ENCODE measurements around the gene RAMACL.

RAMACL gene

DNA sequence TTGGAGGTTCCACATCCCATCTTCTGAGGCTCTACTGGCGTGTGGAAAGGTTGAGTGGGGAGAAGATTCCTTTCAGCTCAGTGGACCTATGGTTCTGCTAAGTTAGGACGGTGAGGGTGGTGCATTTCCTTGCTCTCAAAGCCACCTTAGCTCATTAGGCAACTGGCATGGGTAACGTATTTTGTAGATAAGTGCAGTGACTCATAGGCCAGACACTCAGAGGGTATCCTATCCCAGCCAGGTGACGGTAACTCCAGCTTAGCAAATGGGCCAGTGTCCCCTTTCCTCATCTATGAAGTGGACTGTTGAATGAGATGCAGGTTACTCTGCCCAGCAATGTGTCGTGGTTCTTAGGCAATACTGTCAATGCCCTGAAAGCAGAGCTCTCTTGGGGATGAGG is 36.8 kb upstream of the RAMACL start:
- no peak for DNase-seq (ENCODE audit: low spot score)
- in situ Hi-C loops (cut with MboI; ENCODE audit: low pct_unique_long_range_greater_than_20kb, low sequenced_read_pairs, unreplicated experiment): no loop called here
- TF ChIP-seq, protein P1, sequence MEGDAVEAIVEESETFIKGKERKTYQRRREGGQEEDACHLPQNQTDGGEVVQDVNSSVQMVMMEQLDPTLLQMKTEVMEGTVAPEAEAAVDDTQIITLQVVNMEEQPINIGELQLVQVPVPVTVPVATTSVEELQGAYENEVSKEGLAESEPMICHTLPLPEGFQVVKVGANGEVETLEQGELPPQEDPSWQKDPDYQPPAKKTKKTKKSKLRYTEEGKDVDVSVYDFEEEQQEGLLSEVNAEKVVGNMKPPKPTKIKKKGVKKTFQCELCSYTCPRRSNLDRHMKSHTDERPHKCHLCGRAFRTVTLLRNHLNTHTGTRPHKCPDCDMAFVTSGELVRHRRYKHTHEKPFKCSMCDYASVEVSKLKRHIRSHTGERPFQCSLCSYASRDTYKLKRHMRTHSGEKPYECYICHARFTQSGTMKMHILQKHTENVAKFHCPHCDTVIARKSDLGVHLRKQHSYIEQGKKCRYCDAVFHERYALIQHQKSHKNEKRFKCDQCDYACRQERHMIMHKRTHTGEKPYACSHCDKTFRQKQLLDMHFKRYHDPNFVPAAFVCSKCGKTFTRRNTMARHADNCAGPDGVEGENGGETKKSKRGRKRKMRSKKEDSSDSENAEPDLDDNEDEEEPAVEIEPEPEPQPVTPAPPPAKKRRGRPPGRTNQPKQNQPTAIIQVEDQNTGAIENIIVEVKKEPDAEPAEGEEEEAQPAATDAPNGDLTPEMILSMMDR (IDR thresholded peaks at IDR 0.05; ENCODE audit: extremely low read depth, insufficient read depth, missing control alignments): no peak

DNA sequence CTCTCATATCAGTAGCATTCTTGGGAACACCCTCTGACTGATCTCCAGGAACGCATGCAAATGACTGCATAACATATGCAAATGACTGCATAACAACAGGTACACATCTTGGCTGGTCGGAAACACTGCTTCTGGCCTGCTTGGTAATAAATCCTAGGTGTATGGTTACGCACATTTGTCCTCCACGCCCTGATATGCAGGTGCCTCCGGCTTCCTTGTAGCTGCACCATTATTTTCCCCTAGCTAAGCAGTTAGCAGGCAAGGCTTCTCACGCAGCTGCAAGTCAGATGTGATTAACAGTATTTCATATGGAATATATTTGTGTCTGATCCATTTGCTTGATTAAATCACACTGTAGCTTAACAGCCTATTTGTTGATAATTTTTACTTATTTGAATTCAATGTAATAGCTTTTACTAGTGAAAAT is 34.6 kb upstream of the RAMACL start:
- in situ Hi-C loops (cut with MboI; ENCODE audit: low pct_unique_long_range_greater_than_20kb, low sequenced_read_pairs, unreplicated experiment): no loop called here
- DNase-seq (ENCODE audit: low spot score): no peak
- TF ChIP-seq, protein P1 (IDR thresholded peaks at IDR 0.05; ENCODE audit: extremely low read depth, insufficient read depth, missing control alignments): no peak

DNA sequence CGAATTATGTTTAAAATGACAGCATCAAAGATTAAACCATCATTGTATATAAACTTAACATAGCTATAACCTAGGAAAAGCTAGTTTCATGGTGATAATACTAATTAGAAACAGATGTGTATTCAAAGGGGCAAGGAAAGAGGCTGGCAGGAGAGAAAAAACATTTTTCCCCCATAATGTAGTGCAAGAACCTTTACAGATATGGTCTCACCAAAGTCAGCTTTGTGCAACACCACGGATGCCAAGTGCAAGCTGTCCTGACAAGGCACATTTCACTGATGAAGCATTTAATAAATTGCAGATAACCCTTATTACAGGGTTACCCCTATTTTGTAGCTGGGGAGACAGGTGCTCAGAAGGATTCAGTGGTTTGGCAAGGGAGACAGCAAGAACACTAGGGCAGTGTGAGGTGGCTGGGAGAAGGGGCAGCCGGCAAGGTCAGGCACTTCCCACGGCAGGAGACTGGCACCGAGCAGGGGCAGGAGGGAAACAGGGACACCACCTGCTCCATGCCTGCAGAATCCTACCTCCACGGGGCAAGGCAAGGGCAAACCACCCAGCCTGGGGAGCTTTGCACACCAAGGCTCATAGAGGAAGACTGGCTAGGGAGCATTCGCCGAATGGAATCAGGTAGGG is 34.1 kb upstream of the RAMACL start:
- in situ Hi-C loops (cut with MboI; ENCODE audit: low pct_unique_long_range_greater_than_20kb, low sequenced_read_pairs, unreplicated experiment): no loop called here

DNA sequence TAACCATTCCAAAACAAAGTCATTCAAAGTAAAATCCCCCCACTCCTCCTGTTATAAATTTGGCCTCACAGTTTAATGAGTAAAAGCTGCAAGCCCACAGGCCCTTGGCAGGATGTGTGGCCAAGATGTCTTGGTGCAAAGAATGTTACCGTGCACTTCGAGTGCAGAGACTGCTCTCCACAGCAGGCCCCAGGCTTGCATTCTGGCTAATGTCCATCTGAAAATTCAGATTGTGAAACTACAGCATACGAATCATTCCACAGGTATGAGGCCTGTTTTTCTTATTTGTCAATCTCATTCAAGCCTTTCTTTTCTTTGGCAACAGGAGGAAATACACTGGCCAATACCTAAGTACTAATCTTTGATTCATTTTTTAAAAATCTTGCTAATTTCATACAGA is 33.4 kb upstream of the RAMACL start:
- TF ChIP-seq, protein P1 (IDR thresholded peaks at IDR 0.05; ENCODE audit: extremely low read depth, insufficient read depth, missing control alignments): no peak
- in situ Hi-C loops (cut with MboI; ENCODE audit: low pct_unique_long_range_greater_than_20kb, low sequenced_read_pairs, unreplicated experiment): no loop called here
- no peak for DNase-seq (ENCODE audit: low spot score)

More for the DNA sequence above, 34.1 kb upstream of the RAMACL start:
- DNase-seq (ENCODE audit: low spot score): no peak
- TF ChIP-seq, protein P1 (IDR thresholded peaks at IDR 0.05; ENCODE audit: extremely low read depth, insufficient read depth, missing control alignments): no peak

DNA sequence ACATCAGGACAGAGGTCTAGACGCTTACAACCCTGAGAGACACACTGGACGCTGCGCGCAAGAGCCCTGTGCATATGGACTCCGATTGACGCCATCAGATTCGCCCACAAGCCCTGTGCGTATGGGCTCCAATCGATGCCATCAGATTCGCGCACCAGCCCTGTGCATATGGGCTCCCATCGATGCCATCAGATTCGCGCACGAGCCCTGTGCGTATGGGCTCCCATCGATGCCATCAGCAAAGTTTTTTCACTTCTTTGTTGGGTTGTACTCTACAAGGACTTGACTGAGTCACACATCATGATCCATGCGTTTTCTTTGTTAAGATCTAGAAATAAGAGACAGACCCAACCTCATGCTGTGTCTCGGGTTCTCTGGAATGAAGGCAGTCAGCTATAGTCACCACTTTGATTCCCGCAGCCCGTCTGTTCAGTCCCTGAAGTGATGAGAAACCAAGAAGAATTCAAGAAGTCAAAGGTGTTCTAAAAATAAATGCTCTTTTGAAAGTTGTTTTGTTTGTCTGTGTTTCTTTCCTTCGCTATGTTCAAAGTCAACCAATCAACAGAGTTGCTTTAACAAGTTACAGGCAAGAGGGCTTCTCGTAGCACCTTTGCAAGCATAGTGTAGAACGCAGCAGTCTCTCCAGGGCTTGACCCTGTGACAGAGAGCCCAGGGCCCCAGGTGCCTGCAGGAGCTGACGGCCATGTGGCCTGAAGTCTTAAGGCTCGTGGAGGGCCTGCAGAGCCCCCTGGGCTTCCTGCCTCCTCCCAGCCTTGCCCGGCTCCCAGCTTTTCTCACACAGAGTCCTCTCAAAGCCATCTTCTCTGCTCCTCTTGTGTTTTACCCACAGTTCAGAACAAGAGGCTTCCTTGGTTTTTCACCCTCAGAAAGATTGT is 32.6 kb upstream of the RAMACL start:
- DNase-seq (ENCODE audit: low spot score): no peak

DNA sequence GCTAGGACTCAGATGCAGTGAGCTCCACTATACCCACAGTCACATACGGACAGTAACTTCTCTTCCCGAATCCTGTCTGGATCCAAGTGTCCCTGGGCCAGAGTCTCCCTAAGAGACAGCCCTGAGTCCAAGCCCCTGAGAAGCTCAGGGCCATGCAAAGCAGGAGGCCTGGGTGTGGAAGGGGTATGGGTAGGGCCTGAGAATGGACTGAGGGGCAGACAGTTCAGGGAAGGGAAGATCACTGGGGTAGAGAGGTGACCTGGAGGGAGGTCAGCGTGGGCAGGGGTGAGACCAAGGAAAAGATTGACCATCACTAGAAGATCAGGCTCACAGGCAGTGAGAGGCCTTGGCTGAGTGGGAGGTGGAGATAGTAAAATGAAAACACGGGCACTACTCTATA is 31.8 kb upstream of the RAMACL start:
- DNase-seq (ENCODE audit: low spot score): no peak
- TF ChIP-seq, protein P1 (IDR thresholded peaks at IDR 0.05; ENCODE audit: extremely low read depth, insufficient read depth, missing control alignments): no peak
- in situ Hi-C loops (cut with MboI; ENCODE audit: low pct_unique_long_range_greater_than_20kb, low sequenced_read_pairs, unreplicated experiment): no loop called here

More for the DNA sequence above, 32.6 kb upstream of the RAMACL start:
- in situ Hi-C loops (cut with MboI; ENCODE audit: low pct_unique_long_range_greater_than_20kb, low sequenced_read_pairs, unreplicated experiment): no loop called here
- TF ChIP-seq, protein P1 (IDR thresholded peaks at IDR 0.05; ENCODE audit: extremely low read depth, insufficient read depth, missing control alignments): no peak
